HCT116 (cell line): ENCODE measurements around the gene RPL14.

ENCODE experiments used
- EGR1 ChIP-seq: IDR thresholded peaks from 2 replicates; pipeline ENCODE4 v1.6.1; 2012; ENCODE audit warnings: low read depth
- ELF1 ChIP-seq: IDR thresholded peaks from 2 replicates; pipeline ENCODE4 v1.6.1; 2012; ENCODE audit warnings: low read depth, borderline replicate concordance
- EZH2 ChIP-seq: fragments of 200-600 bp; sonication (generic); IDR thresholded peaks from 2 replicates; pipeline ENCODE4 v1.6.1; 2017; ENCODE audit warnings: antibody characterized with exemption, mixed run types
- EZH2phosphoT487 ChIP-seq: fragments of 200-600 bp; IDR thresholded peaks from 2 replicates; pipeline ENCODE4 v1.6.1; 2018; ENCODE audit warnings: antibody characterized with exemption, borderline replicate concordance
- JUND ChIP-seq: IDR thresholded peaks from 2 replicates; pipeline ENCODE4 v1.6.1; 2012
- POLR2A ChIP-seq: IDR thresholded peaks from 2 replicates; pipeline ENCODE4 v1.7.0; 2011; ENCODE audit warnings: borderline replicate concordance; ENCODE audit not compliant: insufficient read depth, insufficient read length; ENCODE audit errors: extremely low read depth
- POLR2AphosphoS5 ChIP-seq: IDR thresholded peaks from 2 replicates; pipeline ENCODE4 v1.6.1; 2011; ENCODE audit warnings: mild to moderate bottlenecking, low read depth, low read length, moderate library complexity
- RAD21 ChIP-seq: IDR thresholded peaks from 2 replicates; pipeline ENCODE4 v1.6.1; 2012; ENCODE audit warnings: low read depth, mild to moderate bottlenecking
- SIN3A ChIP-seq: IDR thresholded peaks from 2 replicates; pipeline ENCODE4 v1.6.1; 2012; ENCODE audit warnings: low read depth
- SP1 ChIP-seq: IDR thresholded peaks from 2 replicates; pipeline ENCODE4 v1.6.1; 2012; ENCODE audit warnings: low read depth
- YY1 ChIP-seq: IDR thresholded peaks from 2 replicates; pipeline ENCODE4 v1.6.1; 2011; ENCODE audit warnings: low read length, low read depth, moderate library complexity, mild to moderate bottlenecking; ENCODE audit not compliant: insufficient replicate concordance; ENCODE audit errors: extremely low read depth
- TF ChIP-seq, protein P1 (sequence below), 3 experiments: fragments of 200-600 bp in 1 of 3; sonication (generic) in 1 of 3; IDR thresholded peaks in 2 of 3; conservative IDR thresholded peaks in 1 of 3; 2 replicates each; pipeline ENCODE4 v1.5.1; 2012 to 2017; ENCODE audit warnings: low read depth in 2 of 3, low read length in 2 of 3, antibody characterized with exemption in 1 of 3, borderline replicate concordance in 1 of 3, control low read depth in 1 of 3, mild to moderate bottlenecking in 1 of 3, mixed read lengths in 1 of 3, mixed run types in 1 of 3, moderate library complexity in 1 of 3; ENCODE audit not compliant: insufficient read depth in 1 of 3
- TF ChIP-seq, protein P2 (sequence below): IDR thresholded peaks from 2 replicates; pipeline ENCODE4 v1.6.1; 2012; ENCODE audit warnings: low read depth
- TF ChIP-seq, protein P3 (sequence below): IDR thresholded peaks from 2 replicates; pipeline ENCODE4 v1.6.1; 2012

DNA sequence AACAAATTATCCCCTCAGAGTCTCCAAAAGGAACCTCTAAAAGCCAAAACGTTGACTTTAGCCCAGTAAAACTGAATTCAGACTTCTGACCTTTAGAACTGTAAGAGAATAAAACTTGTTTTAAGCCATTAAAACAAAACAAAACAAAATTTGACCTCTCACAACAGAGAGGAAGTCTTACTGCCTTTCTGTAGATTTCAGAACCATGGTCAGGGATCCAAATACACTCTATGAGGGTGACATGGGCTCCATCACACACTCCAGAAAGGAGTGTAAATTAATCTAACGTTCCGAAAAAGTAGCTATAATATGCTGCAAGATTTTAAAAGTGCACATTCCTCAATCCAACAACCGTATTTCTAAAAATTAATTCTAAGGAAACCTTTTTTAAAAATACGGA lies 19.2 kb upstream of the RPL14 start:
- no peak for TF ChIP-seq EGR1
- TF ChIP-seq RAD21: no peak
- TF ChIP-seq, protein P1, sequence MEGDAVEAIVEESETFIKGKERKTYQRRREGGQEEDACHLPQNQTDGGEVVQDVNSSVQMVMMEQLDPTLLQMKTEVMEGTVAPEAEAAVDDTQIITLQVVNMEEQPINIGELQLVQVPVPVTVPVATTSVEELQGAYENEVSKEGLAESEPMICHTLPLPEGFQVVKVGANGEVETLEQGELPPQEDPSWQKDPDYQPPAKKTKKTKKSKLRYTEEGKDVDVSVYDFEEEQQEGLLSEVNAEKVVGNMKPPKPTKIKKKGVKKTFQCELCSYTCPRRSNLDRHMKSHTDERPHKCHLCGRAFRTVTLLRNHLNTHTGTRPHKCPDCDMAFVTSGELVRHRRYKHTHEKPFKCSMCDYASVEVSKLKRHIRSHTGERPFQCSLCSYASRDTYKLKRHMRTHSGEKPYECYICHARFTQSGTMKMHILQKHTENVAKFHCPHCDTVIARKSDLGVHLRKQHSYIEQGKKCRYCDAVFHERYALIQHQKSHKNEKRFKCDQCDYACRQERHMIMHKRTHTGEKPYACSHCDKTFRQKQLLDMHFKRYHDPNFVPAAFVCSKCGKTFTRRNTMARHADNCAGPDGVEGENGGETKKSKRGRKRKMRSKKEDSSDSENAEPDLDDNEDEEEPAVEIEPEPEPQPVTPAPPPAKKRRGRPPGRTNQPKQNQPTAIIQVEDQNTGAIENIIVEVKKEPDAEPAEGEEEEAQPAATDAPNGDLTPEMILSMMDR (IDR thresholded peaks at IDR 0.05 in 2 of 3, conservative IDR thresholded peaks at IDR 0.05 in 1 of 3; ENCODE audit: borderline replicate concordance in 1 of 3, insufficient read depth in 1 of 3, low read depth in 2 of 3, low read length in 2 of 3): no peak
- TF ChIP-seq POLR2A: no peak
- no peak for TF ChIP-seq EZH2
- TF ChIP-seq, protein P2, sequence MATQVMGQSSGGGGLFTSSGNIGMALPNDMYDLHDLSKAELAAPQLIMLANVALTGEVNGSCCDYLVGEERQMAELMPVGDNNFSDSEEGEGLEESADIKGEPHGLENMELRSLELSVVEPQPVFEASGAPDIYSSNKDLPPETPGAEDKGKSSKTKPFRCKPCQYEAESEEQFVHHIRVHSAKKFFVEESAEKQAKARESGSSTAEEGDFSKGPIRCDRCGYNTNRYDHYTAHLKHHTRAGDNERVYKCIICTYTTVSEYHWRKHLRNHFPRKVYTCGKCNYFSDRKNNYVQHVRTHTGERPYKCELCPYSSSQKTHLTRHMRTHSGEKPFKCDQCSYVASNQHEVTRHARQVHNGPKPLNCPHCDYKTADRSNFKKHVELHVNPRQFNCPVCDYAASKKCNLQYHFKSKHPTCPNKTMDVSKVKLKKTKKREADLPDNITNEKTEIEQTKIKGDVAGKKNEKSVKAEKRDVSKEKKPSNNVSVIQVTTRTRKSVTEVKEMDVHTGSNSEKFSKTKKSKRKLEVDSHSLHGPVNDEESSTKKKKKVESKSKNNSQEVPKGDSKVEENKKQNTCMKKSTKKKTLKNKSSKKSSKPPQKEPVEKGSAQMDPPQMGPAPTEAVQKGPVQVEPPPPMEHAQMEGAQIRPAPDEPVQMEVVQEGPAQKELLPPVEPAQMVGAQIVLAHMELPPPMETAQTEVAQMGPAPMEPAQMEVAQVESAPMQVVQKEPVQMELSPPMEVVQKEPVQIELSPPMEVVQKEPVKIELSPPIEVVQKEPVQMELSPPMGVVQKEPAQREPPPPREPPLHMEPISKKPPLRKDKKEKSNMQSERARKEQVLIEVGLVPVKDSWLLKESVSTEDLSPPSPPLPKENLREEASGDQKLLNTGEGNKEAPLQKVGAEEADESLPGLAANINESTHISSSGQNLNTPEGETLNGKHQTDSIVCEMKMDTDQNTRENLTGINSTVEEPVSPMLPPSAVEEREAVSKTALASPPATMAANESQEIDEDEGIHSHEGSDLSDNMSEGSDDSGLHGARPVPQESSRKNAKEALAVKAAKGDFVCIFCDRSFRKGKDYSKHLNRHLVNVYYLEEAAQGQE: peak; percentile 43
- TF ChIP-seq SP1: no peak
- no peak for TF ChIP-seq JUND
- no peak for TF ChIP-seq ELF1
- TF ChIP-seq POLR2AphosphoS5: no peak
- no peak for TF ChIP-seq EZH2phosphoT487
- TF ChIP-seq SIN3A: no peak
- TF ChIP-seq, protein P3, sequence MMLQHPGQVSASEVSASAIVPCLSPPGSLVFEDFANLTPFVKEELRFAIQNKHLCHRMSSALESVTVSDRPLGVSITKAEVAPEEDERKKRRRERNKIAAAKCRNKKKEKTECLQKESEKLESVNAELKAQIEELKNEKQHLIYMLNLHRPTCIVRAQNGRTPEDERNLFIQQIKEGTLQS: no peak
- TF ChIP-seq YY1: no peak
